ENCODE results near the gene F2R.

F2R gene

GRCh38 chr5:76684756-76685519 is 31.0 kb upstream of the F2R start:
- no peaks in the 10 kb centered on the region for H3K27me3 Mint-ChIP-seq
- no peaks in the 10 kb centered on the region for H3K9me3 Mint-ChIP-seq (ENCODE audit: low read depth)
- H3K4me3 Mint-ChIP-seq = no peak overlapping the region
- H3K36me3 Mint-ChIP-seq = peaks cover 31% of the 10 kb centered on the region
- peaks cover 1% of the 10 kb centered on the region for H3K4me1 Mint-ChIP-seq (ENCODE audit: low read depth)
- no peak overlapping the region for H3K27ac Mint-ChIP-seq

- Mint-ChIP-seq H3K4me3 (no peak overlapping the region), H3K36me3 (peaks cover 32% of the 10 kb centered on the region), H3K27me3 (no peaks in the 10 kb centered on the region), H3K9me3 (ENCODE audit: low read depth) (no peaks in the 10 kb centered on the region), H3K4me1 (ENCODE audit: low read depth) (peaks cover 1% of the 10 kb centered on the region), H3K27ac (no peak overlapping the region)
These were observed 30.2 kb upstream of the F2R start for GRCh38 chr5:76685704-76686103.

DNA sequence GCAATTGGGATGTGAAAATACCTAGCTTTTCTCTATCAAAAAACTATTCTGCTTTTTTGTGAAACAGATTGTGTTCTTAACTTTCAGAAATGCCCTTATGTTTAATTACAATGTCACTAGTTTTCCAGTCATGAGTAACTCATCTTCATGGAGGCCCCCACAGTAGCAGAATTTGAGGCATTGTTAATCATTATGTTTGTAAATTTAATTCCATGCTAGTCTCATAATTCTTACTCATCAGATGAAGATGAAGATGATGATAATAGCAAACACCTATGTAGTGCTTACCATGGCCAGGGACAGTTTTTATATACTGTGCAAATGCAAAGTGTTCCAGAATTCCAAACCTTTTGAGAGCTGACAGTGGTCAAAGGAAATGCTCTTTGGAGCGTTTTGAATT is 27.7 kb upstream of the F2R start:
- H3K4me3 Mint-ChIP-seq = no peak overlapping the region
- H3K27me3 Mint-ChIP-seq = no peaks in the 10 kb centered on the region
- no peaks in the 10 kb centered on the region for H3K9me3 Mint-ChIP-seq (ENCODE audit: low read depth)
- H3K36me3 Mint-ChIP-seq = peaks cover 36% of the 10 kb centered on the region
- no peak overlapping the region for H3K27ac Mint-ChIP-seq
- H3K4me1 Mint-ChIP-seq (ENCODE audit: low read depth) = peaks cover 1% of the 10 kb centered on the region

- Mint-ChIP-seq H3K4me3 (no peak overlapping the region), H3K27ac (no peak overlapping the region), H3K36me3 (peaks cover 32% of the 10 kb centered on the region), H3K4me1 (ENCODE audit: low read depth) (no peaks in the 10 kb centered on the region), H3K27me3 (no peaks in the 10 kb centered on the region), H3K9me3 (ENCODE audit: low read depth) (no peaks in the 10 kb centered on the region)
These were observed 27.1 kb upstream of the F2R start for GRCh38 chr5:76688836-76689235.

DNA sequence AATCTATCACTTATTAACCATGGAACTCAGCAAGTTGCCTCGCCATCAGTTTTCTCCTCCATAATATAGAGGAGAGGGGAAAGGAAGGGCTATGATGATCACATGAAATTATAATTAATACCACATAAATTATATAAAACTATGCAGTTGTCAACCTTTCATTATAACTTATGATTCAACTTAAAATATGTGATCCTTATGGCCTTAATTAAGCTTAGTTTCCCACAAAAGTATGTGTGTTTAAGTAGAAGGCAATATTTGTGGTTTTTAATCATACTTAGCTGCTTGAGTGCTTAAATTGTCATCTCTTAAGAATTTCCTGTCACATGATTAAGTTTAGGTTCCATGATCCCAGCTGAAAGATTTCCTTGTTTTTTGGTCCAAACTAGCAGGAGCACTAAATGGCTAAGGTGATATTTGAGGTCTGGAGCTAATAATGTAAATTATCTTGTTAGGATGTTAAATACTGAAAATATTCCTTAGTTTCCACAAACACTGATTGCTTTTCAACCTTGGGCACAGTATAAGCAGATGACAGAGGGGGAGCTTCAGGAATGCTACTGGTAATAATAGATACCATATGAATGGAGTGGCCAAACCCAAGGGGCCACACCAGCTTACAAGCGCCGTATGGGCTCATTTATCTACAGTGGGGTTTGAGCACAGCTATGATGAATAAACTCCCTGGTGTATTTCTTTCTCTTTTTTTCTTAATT is 26.4 kb upstream of the F2R start:
- no peak overlapping the region for H3K27ac Mint-ChIP-seq
- no peak overlapping the region for H3K4me3 Mint-ChIP-seq
- no peaks in the 10 kb centered on the region for H3K27me3 Mint-ChIP-seq
- H3K9me3 Mint-ChIP-seq (ENCODE audit: low read depth) = no peaks in the 10 kb centered on the region
- H3K4me1 Mint-ChIP-seq (ENCODE audit: low read depth) = no peaks in the 10 kb centered on the region
- peaks cover 30% of the 10 kb centered on the region for H3K36me3 Mint-ChIP-seq

DNA sequence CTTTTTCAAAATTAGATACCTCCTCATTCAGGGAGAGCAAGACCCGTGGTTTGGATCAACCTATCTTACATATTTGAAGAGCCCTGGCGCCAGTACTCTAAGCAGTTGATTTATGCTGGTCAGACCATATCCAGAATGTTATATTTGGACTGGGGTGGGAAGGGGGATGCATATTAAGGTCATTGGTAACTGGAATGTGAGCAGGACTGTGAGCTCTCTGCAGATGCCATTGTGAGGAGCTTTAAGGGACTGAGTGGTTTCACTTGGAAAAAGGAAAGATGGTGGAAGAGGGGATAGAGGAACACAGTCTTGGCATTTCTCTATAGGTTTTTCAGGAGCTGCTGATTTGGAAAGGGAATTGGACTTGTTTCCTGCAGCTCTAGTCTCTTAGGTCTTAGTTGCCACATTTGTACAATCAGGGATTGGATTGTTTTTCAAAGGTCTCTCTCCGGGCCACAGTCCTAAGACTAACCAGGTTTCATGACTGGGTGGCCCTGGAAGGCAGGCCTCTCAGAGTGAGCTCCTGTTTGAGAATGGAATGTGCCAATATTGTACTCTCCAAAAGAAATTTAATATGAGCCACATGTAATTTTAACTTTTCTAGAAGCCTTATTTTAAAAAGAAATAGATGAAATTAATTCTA is 25.8 kb upstream of the F2R start:
- peaks cover 36% of the 10 kb centered on the region for H3K36me3 Mint-ChIP-seq
- no peaks in the 10 kb centered on the region for H3K4me1 Mint-ChIP-seq (ENCODE audit: low read depth)
- no peaks in the 10 kb centered on the region for H3K27me3 Mint-ChIP-seq
- no peaks in the 10 kb centered on the region for H3K9me3 Mint-ChIP-seq (ENCODE audit: low read depth)
- no peak overlapping the region for H3K27ac Mint-ChIP-seq
- no peak overlapping the region for H3K4me3 Mint-ChIP-seq

GRCh38 chr5:76690704-76691466 is 25.0 kb upstream of the F2R start:
- H3K36me3 Mint-ChIP-seq = peaks cover 35% of the 10 kb centered on the region
- no peak overlapping the region for H3K27ac Mint-ChIP-seq

GRCh38 chr5:76691467-76692273 is 24.3 kb upstream of the F2R start:
- H3K9me3 Mint-ChIP-seq (ENCODE audit: low read depth) = no peaks in the 10 kb centered on the region
- peaks cover 40% of the 10 kb centered on the region for H3K36me3 Mint-ChIP-seq
- no peak overlapping the region for H3K27ac Mint-ChIP-seq
- no peak overlapping the region for H3K4me3 Mint-ChIP-seq
- no peaks in the 10 kb centered on the region for H3K4me1 Mint-ChIP-seq (ENCODE audit: low read depth)
- no peaks in the 10 kb centered on the region for H3K27me3 Mint-ChIP-seq

More at GRCh38 chr5:76690704-76691466, 25.0 kb upstream of the F2R start:
- Mint-ChIP-seq H3K27me3 (no peaks in the 10 kb centered on the region), H3K9me3 (ENCODE audit: low read depth) (no peaks in the 10 kb centered on the region), H3K4me1 (ENCODE audit: low read depth) (no peaks in the 10 kb centered on the region), H3K4me3 (no peak overlapping the region)

DNA sequence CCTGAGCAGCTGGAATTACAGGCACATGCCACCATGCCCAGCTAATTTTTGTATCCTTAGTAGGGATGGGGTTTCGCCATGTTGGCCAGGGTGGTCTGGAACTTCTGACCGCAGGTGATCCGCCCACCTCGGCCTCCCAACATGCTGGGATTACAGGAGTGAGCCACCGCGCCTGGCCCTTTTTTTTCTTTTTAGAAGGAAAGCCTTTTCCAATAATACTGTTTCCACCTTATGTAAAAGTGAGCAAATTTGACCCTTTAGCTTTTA is 23.7 kb upstream of the F2R start:
- no peaks in the 10 kb centered on the region for H3K4me1 Mint-ChIP-seq (ENCODE audit: low read depth)
- no peaks in the 10 kb centered on the region for H3K27me3 Mint-ChIP-seq
- H3K36me3 Mint-ChIP-seq = peaks cover 34% of the 10 kb centered on the region
- no peak overlapping the region for H3K27ac Mint-ChIP-seq
- no peak overlapping the region for H3K4me3 Mint-ChIP-seq
- H3K9me3 Mint-ChIP-seq (ENCODE audit: low read depth) = no peaks in the 10 kb centered on the region

- Mint-ChIP-seq H3K9me3 (ENCODE audit: low read depth) (no peaks in the 10 kb centered on the region), H3K4me1 (ENCODE audit: low read depth) (no peaks in the 10 kb centered on the region), H3K27me3 (no peaks in the 10 kb centered on the region), H3K4me3 (no peak overlapping the region), H3K27ac (no peak overlapping the region), H3K36me3 (peaks cover 32% of the 10 kb centered on the region)
These were observed 23.3 kb upstream of the F2R start for GRCh38 chr5:76692651-76693050.

- Mint-ChIP-seq H3K4me1 (ENCODE audit: low read depth) (no peaks in the 10 kb centered on the region), H3K27ac (no peak overlapping the region), H3K4me3 (no peak overlapping the region), H3K36me3 (peaks cover 33% of the 10 kb centered on the region), H3K27me3 (no peaks in the 10 kb centered on the region), H3K9me3 (ENCODE audit: low read depth) (no peaks in the 10 kb centered on the region)
These were observed 22.8 kb upstream of the F2R start for GRCh38 chr5:76693141-76693540.

DNA sequence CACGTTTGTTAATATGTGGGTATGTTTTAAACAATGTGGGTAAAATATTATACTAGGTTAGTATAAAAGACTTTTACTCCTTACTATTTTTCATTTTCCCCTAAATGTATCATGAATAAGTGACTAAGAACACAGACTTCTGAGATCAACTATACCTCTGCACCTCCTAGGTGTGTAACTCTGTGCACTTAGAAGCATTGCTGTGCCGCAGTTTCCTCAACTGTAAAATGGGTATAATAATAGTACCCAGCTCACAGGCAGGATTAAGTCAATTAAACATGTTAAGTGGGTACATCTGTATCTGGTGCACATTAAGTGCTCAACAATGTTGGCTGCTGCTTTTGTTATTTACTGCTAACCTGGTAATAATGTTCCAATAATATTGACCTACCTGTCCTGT is 21.6 kb upstream of the F2R start:
- no peaks in the 10 kb centered on the region for H3K4me1 Mint-ChIP-seq (ENCODE audit: low read depth)
- H3K27ac Mint-ChIP-seq = no peak overlapping the region
- no peaks in the 10 kb centered on the region for H3K27me3 Mint-ChIP-seq
- no peak overlapping the region for H3K4me3 Mint-ChIP-seq
- peaks cover 33% of the 10 kb centered on the region for H3K36me3 Mint-ChIP-seq
- no peaks in the 10 kb centered on the region for H3K9me3 Mint-ChIP-seq (ENCODE audit: low read depth)

- Mint-ChIP-seq H3K36me3 (peaks cover 27% of the 10 kb centered on the region), H3K9me3 (ENCODE audit: low read depth) (no peaks in the 10 kb centered on the region)
These were observed 20.6 kb upstream of the F2R start for GRCh38 chr5:76695346-76695745.

DNA sequence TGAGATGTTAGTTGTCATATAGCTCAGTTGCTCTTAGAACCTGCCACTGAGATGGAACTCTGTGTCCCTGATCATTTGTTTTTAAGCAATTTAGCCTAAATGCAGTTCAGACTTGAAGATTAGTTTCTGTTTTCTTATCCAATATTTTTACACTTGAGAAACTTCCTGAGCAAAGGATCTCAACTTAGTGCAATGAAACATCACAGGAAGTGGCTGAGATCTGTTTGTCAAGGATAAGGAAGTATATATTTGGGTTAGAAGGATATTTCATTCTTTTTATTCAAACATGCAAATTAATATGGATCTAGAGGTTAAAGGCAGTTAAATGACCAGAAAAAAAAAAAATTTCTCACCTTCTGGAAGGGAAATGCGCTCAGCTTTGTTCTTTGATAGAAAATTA is 19.7 kb upstream of the F2R start:
- H3K27ac Mint-ChIP-seq = no peak overlapping the region

More at GRCh38 chr5:76695346-76695745, 20.6 kb upstream of the F2R start:
- no peaks in the 10 kb centered on the region for H3K27me3 Mint-ChIP-seq
- H3K4me1 Mint-ChIP-seq (ENCODE audit: low read depth) = no peaks in the 10 kb centered on the region
- H3K27ac Mint-ChIP-seq = no peak overlapping the region
- H3K4me3 Mint-ChIP-seq = no peak overlapping the region

More for the DNA sequence above, 19.7 kb upstream of the F2R start:
- H3K4me1 Mint-ChIP-seq (ENCODE audit: low read depth) = no peaks in the 10 kb centered on the region
- H3K4me3 Mint-ChIP-seq = no peak overlapping the region
- peaks cover 32% of the 10 kb centered on the region for H3K36me3 Mint-ChIP-seq
- no peaks in the 10 kb centered on the region for H3K9me3 Mint-ChIP-seq (ENCODE audit: low read depth)
- H3K27me3 Mint-ChIP-seq = no peaks in the 10 kb centered on the region
